Astrocyte (in vitro differentiated cells and primary cell): ENCODE results near the gene ZNF516.

ENCODE experiments used
- EZH2 ChIP-seq: IDR thresholded peaks from 2 replicates; pipeline ENCODE4 v1.6.1; 2012; ENCODE audit warnings: mild to moderate bottlenecking, low read length, inconsistent platforms; ENCODE audit not compliant: insufficient read depth
- TF ChIP-seq, protein P1 (sequence below): IDR thresholded peaks from 2 replicates; pipeline ENCODE4 v1.5.1; 2011; ENCODE audit warnings: low read depth, mild to moderate bottlenecking, inconsistent platforms, low read length, moderate library complexity; ENCODE audit not compliant: insufficient read depth

DNA sequence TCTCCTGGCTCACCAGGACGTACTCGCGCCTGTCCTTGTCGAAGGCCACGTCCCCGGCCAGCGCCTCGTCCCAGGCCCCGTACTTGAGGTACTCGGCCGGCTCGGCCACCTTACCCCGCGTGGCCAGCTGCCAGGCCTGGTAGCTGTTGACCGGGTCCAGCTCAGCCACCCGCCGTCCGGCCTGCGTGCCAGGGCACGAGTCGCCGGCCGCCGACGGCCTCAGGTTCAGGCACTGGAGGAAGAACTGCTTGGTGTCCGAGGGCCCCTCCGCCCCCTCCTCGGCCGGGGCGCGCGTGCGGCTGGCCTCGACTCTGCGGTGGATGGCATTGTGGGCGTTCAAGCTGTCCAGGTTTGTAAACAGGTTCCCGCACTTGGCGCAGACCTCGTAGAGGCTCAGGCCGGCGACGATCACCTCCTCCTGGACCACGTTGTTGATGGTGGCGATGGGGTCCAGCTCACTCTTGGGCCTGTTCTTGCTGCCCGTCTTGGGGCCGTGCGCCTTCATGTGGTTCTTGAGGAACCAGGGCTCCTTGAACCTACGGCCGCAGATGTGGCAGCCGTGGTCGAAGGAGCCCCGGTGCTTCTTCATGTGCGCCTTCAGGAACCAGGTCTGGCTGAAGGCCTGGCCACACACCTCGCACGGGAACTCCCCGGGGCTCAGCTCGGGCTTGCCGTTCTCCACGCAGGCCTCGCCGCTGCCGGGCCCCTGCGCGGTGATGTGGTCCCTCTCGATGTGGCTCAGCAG is 53.2 kb downstream of the ZNF516 start:
- TF ChIP-seq, protein P1, sequence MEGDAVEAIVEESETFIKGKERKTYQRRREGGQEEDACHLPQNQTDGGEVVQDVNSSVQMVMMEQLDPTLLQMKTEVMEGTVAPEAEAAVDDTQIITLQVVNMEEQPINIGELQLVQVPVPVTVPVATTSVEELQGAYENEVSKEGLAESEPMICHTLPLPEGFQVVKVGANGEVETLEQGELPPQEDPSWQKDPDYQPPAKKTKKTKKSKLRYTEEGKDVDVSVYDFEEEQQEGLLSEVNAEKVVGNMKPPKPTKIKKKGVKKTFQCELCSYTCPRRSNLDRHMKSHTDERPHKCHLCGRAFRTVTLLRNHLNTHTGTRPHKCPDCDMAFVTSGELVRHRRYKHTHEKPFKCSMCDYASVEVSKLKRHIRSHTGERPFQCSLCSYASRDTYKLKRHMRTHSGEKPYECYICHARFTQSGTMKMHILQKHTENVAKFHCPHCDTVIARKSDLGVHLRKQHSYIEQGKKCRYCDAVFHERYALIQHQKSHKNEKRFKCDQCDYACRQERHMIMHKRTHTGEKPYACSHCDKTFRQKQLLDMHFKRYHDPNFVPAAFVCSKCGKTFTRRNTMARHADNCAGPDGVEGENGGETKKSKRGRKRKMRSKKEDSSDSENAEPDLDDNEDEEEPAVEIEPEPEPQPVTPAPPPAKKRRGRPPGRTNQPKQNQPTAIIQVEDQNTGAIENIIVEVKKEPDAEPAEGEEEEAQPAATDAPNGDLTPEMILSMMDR, result no peak
- TF ChIP-seq EZH2, result no peak
